ENCODE data around the gene REEP1. TPM values are rescaled to one million over a fixed set of nuclear protein-coding genes. Genes with fewer than 3 reads are reported as not detected.
"Not testable (repeated sequence)": the region's sequence is repeated elsewhere in the genome, so short reads cannot be mapped to it uniquely, and the experiment has no call there.

Gene REEP1
- total RNA-seq, 4 donors from 2014 or later: 1.7 to 12.0 (median 3.6) TPM

- Histone ChIP-seq H3K36me3 (peaks cover 0 to 30% (median 0%) of the 10 kb centered on the region in 3 donors), H3K9me3 (no peaks in the 10 kb centered on the region), H3K27ac (no peak overlapping the region), H3K27me3 (no peaks in the 10 kb centered on the region), H3K4me3 (no peak overlapping the region), H3K4me1 (peaks cover 0 to 13% (median 2%) of the 10 kb centered on the region in 4 donors)
- DNase-seq: no peak
- TF ChIP-seq CTCF (IDR thresholded peaks at IDR 0.05): no peak
- no peak for TF ChIP-seq POLR2A (IDR thresholded peaks at IDR 0.05)
Observed at GRCh38 chr2:86203614-86204013, 133.8 kb downstream of the REEP1 start.

GRCh38 chr2:86202702-86203101, 134.7 kb downstream of the REEP1 start:
- Histone ChIP-seq H3K4me3 (no peak overlapping the region), H3K36me3 (peaks cover 0 to 21% (median 0%) of the 10 kb centered on the region in 3 donors), H3K4me1 (peaks cover 0 to 13% (median 2%) of the 10 kb centered on the region in 4 donors), H3K9me3 (no peaks in the 10 kb centered on the region), H3K27me3 (no peaks in the 10 kb centered on the region), H3K27ac (no peak overlapping the region)
- no peak for TF ChIP-seq CTCF (IDR thresholded peaks at IDR 0.05)
- TF ChIP-seq POLR2A (IDR thresholded peaks at IDR 0.05): no peak
- no peak for DNase-seq

- Histone ChIP-seq H3K27me3 (no peaks in the 10 kb centered on the region), H3K9me3 (no peaks in the 10 kb centered on the region), H3K27ac (no peak overlapping the region), H3K36me3 (peaks cover 0 to 17% (median 0%) of the 10 kb centered on the region in 3 donors), H3K4me3 (no peak overlapping the region), H3K4me1 (peaks cover 0 to 13% (median 2%) of the 10 kb centered on the region in 4 donors)
- DNase-seq: no peak
- TF ChIP-seq CTCF (IDR thresholded peaks at IDR 0.05) (no peak), POLR2A (IDR thresholded peaks at IDR 0.05) (no peak)
Observed at GRCh38 chr2:86202336-86202692, 135.1 kb downstream of the REEP1 start.

- Histone ChIP-seq H3K4me3 (no peak overlapping the region), H3K4me1 (peaks cover 0 to 13% (median 2%) of the 10 kb centered on the region in 4 donors), H3K36me3 (peaks cover 0 to 12% (median 0%) of the 10 kb centered on the region in 3 donors), H3K9me3 (no peaks in the 10 kb centered on the region), H3K27ac (no peak overlapping the region), H3K27me3 (no peaks in the 10 kb centered on the region)
- no peak for TF ChIP-seq POLR2A (IDR thresholded peaks at IDR 0.05)
- no peak for TF ChIP-seq CTCF (IDR thresholded peaks at IDR 0.05)
- no peak for DNase-seq
Observed at GRCh38 chr2:86201671-86202335, 135.6 kb downstream of the REEP1 start.

GRCh38 chr2:86200564-86200963, 136.9 kb downstream of the REEP1 start:
- peak overlapping the region in 1 of 4 donors; percentile 72 for H3K4me3 ChIP-seq
- not testable (repeated sequence) for H3K9me3 ChIP-seq, H3K36me3 ChIP-seq, H3K27ac ChIP-seq, H3K27me3 ChIP-seq, DNase-seq
- peaks cover 0 to 19% (median 2%) of the 10 kb centered on the region in 4 donors for H3K4me1 ChIP-seq

GRCh38 chr2:86199834-86200177, 137.6 kb downstream of the REEP1 start:
- peak overlapping the region; percentile 57 to 75 (median 70) for H3K4me3 ChIP-seq
- H3K27me3 ChIP-seq: no peaks in the 10 kb centered on the region
- TF ChIP-seq POLR2A (IDR thresholded peaks at IDR 0.05) (no peak), CTCF (IDR thresholded peaks at IDR 0.05) (no peak)
- no peaks in the 10 kb centered on the region for H3K9me3 ChIP-seq
- no peak for DNase-seq
- H3K4me1 ChIP-seq: peaks cover 0 to 19% (median 2%) of the 10 kb centered on the region in 4 donors
- no peaks in the 10 kb centered on the region for H3K36me3 ChIP-seq
- H3K27ac ChIP-seq: peak overlapping the region; percentile 66 to 80 (median 73)

All from Peyer's patch (tissue), 4 donors.